Ovary (tissue), 10 donors: ENCODE results near the gene SCYGR4. TPM values are rescaled to one million over a fixed set of nuclear protein-coding genes. Genes with fewer than 3 reads are reported as not detected.

Experiments
- DNase-seq, 5 donors: peaks; one replicate each; pipeline ENCODE4 v3.0.0-alpha.2; 2019 to 2020
- H3K27ac ChIP-seq, 2 donors: fragments of 200-600 bp; one replicate each; pipeline versions ENCODE4 v1.5.1 to v1.8.0; 2019 to 2022
- H3K27me3 ChIP-seq: fragments of 200-600 bp; one replicate; pipeline ENCODE4 v1.8.0; 2022
- H3K36me3 ChIP-seq: fragments of 200-600 bp; sonication (generic); one replicate; pipeline ENCODE4 v1.5.1; 2019
- H3K4me1 ChIP-seq: one replicate; pipeline ENCODE4 v1.8.1; 2013; ENCODE audit warnings: mild to moderate bottlenecking, moderate library complexity; ENCODE audit not compliant: insufficient read depth
- H3K4me3 ChIP-seq: fragments of 200-600 bp; sonication (generic); one replicate; pipeline ENCODE4 v1.5.1; 2017
- H3K9me3 ChIP-seq, 2 donors: fragments of 200-600 bp in 1 of 2; sonication (generic) in 1 of 2; one replicate each; pipeline versions ENCODE4 v1.5.1 to v1.8.1; 2013 to 2019; ENCODE audit warnings: mild to moderate bottlenecking in 1 of 2, moderate library complexity in 1 of 2
- CTCF ChIP-seq, 3 donors: fragments of 450-650 bp in 2 of 3; fragments of 200-600 bp in 1 of 3; IDR thresholded peaks; one replicate each; pipeline versions ENCODE4 v1.5.1 to v1.8.0; 2016 to 2022; ENCODE audit warnings: antibody characterized with exemption in 3 of 3, mild to moderate bottlenecking in 1 of 3
- EP300 ChIP-seq: sonication (generic); formaldehyde crosslinking; IDR thresholded peaks from one replicate; pipeline ENCODE4 v1.6.1; 2017; ENCODE audit warnings: antibody characterized with exemption
- POLR2A ChIP-seq: fragments of 450-650 bp; IDR thresholded peaks from one replicate; pipeline ENCODE4 v1.6.1; 2017; ENCODE audit warnings: antibody characterized with exemption, mild to moderate bottlenecking, moderate library complexity
- WGBS, 3 donors: extraction: QIAGEN DNeasy Blood & Tissue Kit in 1 of 3; methylation state at CpG; one replicate each; pipeline versions ENCODE4 v1.1.5 to v1.1.7; 2013 to 2017; 5-methylcytosine and 5-hydroxymethylcytosine counted together
- intact Hi-C, 4 donors: fragments of 100-400 bp; cut with DNase I; formaldehyde crosslinking; loops; one replicate each; pipeline versions ENCODE4 v1.11.0 to v1.15.1; 2022 to 2023
- long read RNA-seq, 3 donors: library from polyadenylated mRNA in 2 of 3; unstranded in 2 of 3; transcript quantifications; one replicate each; pipeline ENCODE4 v2.0.0 and lab custom pipeline, GENCODE V29; 2021 to 2026
- polyA plus RNA-seq, 2 donors: library from polyadenylated mRNA; stranded (reverse); fragments of 200-250 nt in 1 of 2; fragments of 350-450 nt in 1 of 2; fragmentation: Illumina TruSeq in 1 of 2; extraction: RNeasy Lipid Tissue Mini Kit (QIAGEN cat#74804) in 1 of 2; gene quantifications; one replicate each; pipeline ENCODE4 v1.2.3, GENCODE V29; 2013 to 2014
- total RNA-seq, 7 donors: library from RNA; depleted of rRNA in 2 of 7; stranded (reverse); fragments of >200 nt in 2 of 7; fragmentation: NEBNext Ultra II Directional in 3 of 7; extraction: Animal tissue kit (Norgen Biotek cat#: 25700) in 3 of 7; gene quantifications; one replicate each; pipeline versions ENCODE4 v1.1.0 to v1.2.4, GENCODE V29; 2016 to 2023
- donor health status: DM: no; HTN: no; CAD: no; lungs with moderate emphysema.
- donor health status: DM: no; HTN: no; CAD: no.
- donor health status: Bipolar disorder and iron deficiency.
- donor health status: DM: yes; HTN: yes; CAD: no.
- donor health status: DM: no; HTN: no; CAD: no.
- donor health status: DM: yes; HTN: yes; CAD: no.

The SCYGR4 gene
- total RNA-seq (not detected), polyA plus RNA-seq (not detected)
- long read RNA-seq, donor 1: 0 reads
- long read RNA-seq, donor 2: 0 reads
- long read RNA-seq, donor 3: 0 reads

- Histone ChIP-seq H3K27ac (no peak within 1 kb of the TSS), H3K4me3 (no peak within 1 kb of the TSS), H3K27me3 (no peaks in the 10 kb centered on the region), H3K9me3 (no peaks in the 10 kb centered on the region), H3K36me3 (no peaks in the 10 kb centered on the region), H3K4me1 (peaks cover 5% of the 10 kb centered on the region)
- DNase-seq: no peak
- 19 to 39% (median 25%) methylated on average over 19 to 20 of the region's 20 CpGs for WGBS, 3 donors
- TF ChIP-seq EP300 (no peak), CTCF (IDR thresholded peaks at IDR 0.05) (no peak), POLR2A (no peak)
- intact Hi-C loops: no loop called here
Measured at GRCh38 chr2:227617316-227618230, at the start of gene SCYGR4. TSS of gene SCYGR4 (plus strand) at chr2:227617498. CDS start at chr2:227617498, 0 bp downstream.

- no peak overlapping the region for H3K27ac ChIP-seq
- H3K36me3 ChIP-seq: no peaks in the 10 kb centered on the region
- TF ChIP-seq CTCF (IDR thresholded peaks at IDR 0.05): no peak
- TF ChIP-seq EP300: no peak
- TF ChIP-seq POLR2A: no peak
- intact Hi-C loops: no loop called here
- no peak for DNase-seq
- no peaks in the 10 kb centered on the region for H3K4me1 ChIP-seq
- H3K27me3 ChIP-seq: no peaks in the 10 kb centered on the region
- H3K9me3 ChIP-seq: no peaks in the 10 kb centered on the region
- no peak overlapping the region for H3K4me3 ChIP-seq
- whole genome bisulfite sequencing, 3 donors: 81 to 92% (median 90%) methylated on average over 2 of the region's 2 CpGs
Measured at GRCh38 chr2:227568852-227569169, 48.5 kb upstream of the SCYGR4 start.

- no peaks in the 10 kb centered on the region for H3K36me3 ChIP-seq
- no peaks in the 10 kb centered on the region for H3K9me3 ChIP-seq
- H3K27ac ChIP-seq: no peak overlapping the region
- TF ChIP-seq EP300 (no peak), CTCF (IDR thresholded peaks at IDR 0.05) (no peak), POLR2A (no peak)
- no peaks in the 10 kb centered on the region for H3K4me1 ChIP-seq
- no peaks in the 10 kb centered on the region for H3K27me3 ChIP-seq
- H3K4me3 ChIP-seq: no peak overlapping the region
- intact Hi-C loops: no loop called here
- no peak for DNase-seq
- 23 to 48% (median 30%) methylated on average over 1 of the region's 1 CpG for WGBS, 3 donors
Measured at GRCh38 chr2:227570615-227571014, 46.7 kb upstream of the SCYGR4 start.

GRCh38 chr2:227576110-227576509 is 41.2 kb upstream of the SCYGR4 start:
- Histone ChIP-seq H3K27me3 (no peaks in the 10 kb centered on the region), H3K4me1 (no peaks in the 10 kb centered on the region), H3K27ac (no peak overlapping the region), H3K4me3 (no peak overlapping the region), H3K9me3 (no peaks in the 10 kb centered on the region), H3K36me3 (no peaks in the 10 kb centered on the region)
- no peak for TF ChIP-seq POLR2A
- TF ChIP-seq CTCF (IDR thresholded peaks at IDR 0.05): no peak
- no peak for TF ChIP-seq EP300
- no peak for DNase-seq
- intact Hi-C loops: no loop called here
